Activated CD4-positive, alpha-beta memory T cell treated with anti-CD3 and anti-CD28 coated beads for 36 hours (primary cell): ENCODE measurements around the gene MYBPC3. TPM values are rescaled to one million over a fixed set of nuclear protein-coding genes. Genes with fewer than 3 reads are reported as not detected.

Experiments used
- CTCF ChIA-PET: fragments of 350-600 bp; sonication (Branson Sonifier 250); formaldehyde crosslinking; loops from one replicate; lab custom pipeline; 2021; ENCODE audit warnings: antibody characterized with exemption, inconsistent platforms; lab: Charles Lee
- POLR2A ChIA-PET: fragments of 350-600 bp; sonication (Branson Sonifier 250); formaldehyde crosslinking; loops from one replicate; lab custom pipeline; 2021; ENCODE audit warnings: antibody characterized with exemption; lab: Charles Lee
- DNase-seq: peaks from one replicate; pipeline ENCODE4 v3.0.0-alpha.2; 2020
- H3K27ac Mint-ChIP-seq: one replicate; pipeline ENCODE4 v1.8.0; 2021; ENCODE audit warnings: mixed read lengths
- H3K27me3 Mint-ChIP-seq: one replicate; pipeline ENCODE4 v1.8.0; 2021; ENCODE audit warnings: mixed read lengths
- H3K36me3 Mint-ChIP-seq: one replicate; pipeline ENCODE4 v1.8.0; 2021; ENCODE audit warnings: mixed read lengths
- H3K4me1 Mint-ChIP-seq: one replicate; pipeline ENCODE4 v1.8.0; 2021; ENCODE audit warnings: low read depth, mixed read lengths
- H3K4me3 Mint-ChIP-seq: one replicate; pipeline ENCODE4 v1.8.0; 2021; ENCODE audit warnings: mild to moderate bottlenecking, mixed read lengths
- H3K9me3 Mint-ChIP-seq: one replicate; pipeline ENCODE4 v1.8.0; 2021; ENCODE audit warnings: mixed read lengths
- intact Hi-C: fragments of 100-400 bp; cut with micrococcal nuclease; formaldehyde crosslinking; loops from one replicate; pipeline ENCODE4 v1.15.1; 2023
- total RNA-seq, 2 experiments: library from RNA; stranded (reverse); gene quantifications; one replicate each; pipeline ENCODE4 v1.2.3, GENCODE V29; 2021

MYBPC3 gene
- total RNA-seq, 2 experiments from 2014 or later = not detected

GRCh38 chr11:47355283-47356128, 3.0 kb upstream of the MYBPC3 start:
- CTCF ChIA-PET = no interaction called here

DNA sequence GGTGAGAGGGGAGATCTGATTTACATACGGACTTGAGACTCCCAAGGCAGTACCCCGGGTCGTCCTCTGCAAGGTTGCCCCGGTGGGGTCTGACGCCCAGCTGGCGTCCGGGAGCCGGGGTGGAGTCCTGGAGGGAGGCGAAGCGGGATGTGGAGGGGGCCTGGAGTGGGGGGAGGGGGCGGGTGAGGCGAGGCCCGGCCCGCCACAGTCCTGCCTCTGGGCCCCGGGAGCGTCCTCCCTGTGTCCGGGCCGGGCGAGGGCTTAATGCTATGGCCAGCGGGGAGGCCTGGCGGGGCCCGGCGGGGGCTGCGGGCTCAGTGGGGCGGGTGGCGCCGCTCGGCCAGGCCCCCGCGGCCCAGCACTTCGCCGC, 2.4 kb upstream of the MYBPC3 start:
- Mint-ChIP-seq H3K4me1 (peaks cover 6% of the 10 kb centered on the region), H3K9me3 (no peaks in the 10 kb centered on the region), H3K27ac (no peak overlapping the region), H3K36me3 (no peaks in the 10 kb centered on the region), H3K27me3 (no peaks in the 10 kb centered on the region), H3K4me3 (no peak overlapping the region)
- intact Hi-C loops = loop anchor here (5.0 kb wide), 1 partner anchor 178 kb away; the partner anchor contains the start of gene ARFGAP2
- no peak for DNase-seq
- POLR2A ChIA-PET = no interaction called here
- CTCF ChIA-PET = no interaction called here

More at GRCh38 chr11:47355283-47356128, 3.0 kb upstream of the MYBPC3 start:
- Mint-ChIP-seq H3K9me3 (no peaks in the 10 kb centered on the region), H3K4me3 (no peak overlapping the region), H3K27me3 (no peaks in the 10 kb centered on the region), H3K27ac (no peak overlapping the region), H3K4me1 (peaks cover 6% of the 10 kb centered on the region), H3K36me3 (no peaks in the 10 kb centered on the region)
- POLR2A ChIA-PET = no interaction called here
- peak; percentile 70 for DNase-seq
- intact Hi-C loops = loop anchor here (5.0 kb wide), 1 partner anchor 178 kb away; the partner anchor contains the start of gene ARFGAP2

GRCh38 chr11:47353978-47354774, 1.7 kb upstream of the MYBPC3 start:
- intact Hi-C loops = no loop called here
- DNase-seq = no peak
- CTCF ChIA-PET = no interaction called here
- Mint-ChIP-seq H3K27ac (no peak overlapping the region), H3K9me3 (no peaks in the 10 kb centered on the region), H3K4me1 (peaks cover under 1% of the 10 kb centered on the region), H3K36me3 (no peaks in the 10 kb centered on the region), H3K4me3 (no peak overlapping the region), H3K27me3 (no peaks in the 10 kb centered on the region)
- POLR2A ChIA-PET = no interaction called here

- H3K27ac Mint-ChIP-seq = no peak overlapping the region
- H3K9me3 Mint-ChIP-seq = no peaks in the 10 kb centered on the region
- no peaks in the 10 kb centered on the region for H3K27me3 Mint-ChIP-seq
- no peaks in the 10 kb centered on the region for H3K36me3 Mint-ChIP-seq
- ChIA-PET CTCF (no interaction called here), POLR2A (no interaction called here)
- no peak overlapping the region for H3K4me3 Mint-ChIP-seq
- intact Hi-C loops = no loop called here
- H3K4me1 Mint-ChIP-seq = no peaks in the 10 kb centered on the region
- DNase-seq = no peak
Measured at GRCh38 chr11:47351156-47352126, 1.1 kb downstream of the MYBPC3 start.

- Mint-ChIP-seq H3K9me3 (no peaks in the 10 kb centered on the region), H3K4me1 (no peaks in the 10 kb centered on the region), H3K27ac (no peak overlapping the region), H3K36me3 (no peaks in the 10 kb centered on the region), H3K27me3 (no peaks in the 10 kb centered on the region), H3K4me3 (no peak overlapping the region)
- intact Hi-C loops = no loop called here
- CTCF ChIA-PET = interaction anchor here (0.8 to 1.3 kb wide), 2 partner anchors 24 to 62 kb away, joined by 3 read pairs; no protein-coding TSS in a partner anchor
- POLR2A ChIA-PET = no interaction called here
- no peak for DNase-seq
Measured at GRCh38 chr11:47350315-47350714, 2.2 kb downstream of the MYBPC3 start.

- DNase-seq = no peak
- intact Hi-C loops = no loop called here
- ChIA-PET POLR2A (no interaction called here), CTCF (interaction anchor here (0.7 to 1.3 kb wide), 3 partner anchors 24 to 317 kb away, joined by 3 read pairs; no protein-coding TSS in a partner anchor)
- no peaks in the 10 kb centered on the region for H3K27me3 Mint-ChIP-seq
- H3K4me1 Mint-ChIP-seq = no peaks in the 10 kb centered on the region
- no peak overlapping the region for H3K27ac Mint-ChIP-seq
- no peaks in the 10 kb centered on the region for H3K9me3 Mint-ChIP-seq
- no peaks in the 10 kb centered on the region for H3K36me3 Mint-ChIP-seq
- H3K4me3 Mint-ChIP-seq = no peak overlapping the region
Measured at GRCh38 chr11:47349521-47350095, 2.9 kb downstream of the MYBPC3 start.

DNA sequence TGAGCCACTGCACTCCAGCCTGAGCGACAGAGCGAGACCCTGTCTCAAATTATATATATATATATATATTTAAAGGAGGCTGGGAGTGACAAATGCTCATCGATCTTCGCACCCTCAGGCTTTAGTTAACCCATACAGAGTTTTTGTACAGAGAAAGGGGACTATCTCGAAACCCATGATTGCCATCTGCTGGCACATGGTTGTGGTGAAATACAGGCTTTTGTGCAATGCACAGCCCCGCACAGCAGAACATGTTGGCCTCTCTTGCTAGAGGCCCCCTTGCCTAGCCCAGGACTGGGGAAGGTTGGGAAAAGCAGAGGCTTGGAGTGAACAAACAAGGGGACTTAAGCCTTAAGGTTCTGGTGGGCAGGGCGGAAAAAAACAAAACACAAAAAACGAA, 3.6 kb downstream of the MYBPC3 start:
- no peaks in the 10 kb centered on the region for H3K36me3 Mint-ChIP-seq
- H3K4me1 Mint-ChIP-seq = no peaks in the 10 kb centered on the region
- H3K9me3 Mint-ChIP-seq = no peaks in the 10 kb centered on the region
- ChIA-PET POLR2A (no interaction called here), CTCF (interaction anchor here (0.7 to 1.3 kb wide), 3 partner anchors 63 to 84 kb away, joined by 3 to 4 read pairs (median 3); no protein-coding TSS in a partner anchor)
- H3K27me3 Mint-ChIP-seq = no peaks in the 10 kb centered on the region
- DNase-seq = peak; percentile 36
- no peak overlapping the region for H3K27ac Mint-ChIP-seq
- intact Hi-C loops = no loop called here
- no peak overlapping the region for H3K4me3 Mint-ChIP-seq

GRCh38 chr11:47348131-47348802, 4.2 kb downstream of the MYBPC3 start:
- Mint-ChIP-seq H3K4me3 (no peak overlapping the region), H3K27ac (no peak overlapping the region), H3K27me3 (no peaks in the 10 kb centered on the region), H3K36me3 (no peaks in the 10 kb centered on the region), H3K9me3 (no peaks in the 10 kb centered on the region), H3K4me1 (no peaks in the 10 kb centered on the region)
- intact Hi-C loops = no loop called here
- ChIA-PET CTCF (interaction anchor here (0.7 to 1.1 kb wide), 2 partner anchors 78 to 83 kb away, joined by 3 to 4 read pairs; no protein-coding TSS in a partner anchor), POLR2A (no interaction called here)
- DNase-seq = no peak

DNA sequence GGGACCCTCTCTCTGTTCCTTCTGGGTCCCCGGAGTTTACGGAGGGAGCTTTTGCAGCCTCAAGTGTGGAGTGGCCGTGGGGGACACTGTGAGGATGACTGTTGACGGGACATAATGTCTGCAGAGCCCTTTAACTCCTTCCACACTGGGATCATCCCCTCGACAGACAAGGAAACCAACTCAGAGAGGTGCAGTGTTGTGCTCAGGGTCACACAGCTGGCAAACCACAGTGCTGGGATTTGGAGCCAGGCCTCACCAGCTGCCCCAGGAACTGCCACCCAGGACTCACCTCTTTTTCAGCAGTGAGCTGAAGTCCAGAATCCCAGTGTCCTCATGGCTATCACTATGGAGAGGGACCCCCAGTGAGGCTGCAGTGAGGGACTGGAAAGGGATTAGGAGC, 5.4 kb downstream of the MYBPC3 start:
- CTCF ChIA-PET = interaction anchor here (1.6 kb wide), 1 partner anchor 27 kb away, joined by 3 read pairs; no protein-coding TSS in a partner anchor
- intact Hi-C loops = no loop called here

GRCh38 chr11:47345890-47346563, 6.5 kb downstream of the MYBPC3 start:
- DNase-seq = no peak
- POLR2A ChIA-PET = no interaction called here
- Mint-ChIP-seq H3K4me1 (no peaks in the 10 kb centered on the region), H3K9me3 (no peaks in the 10 kb centered on the region), H3K36me3 (no peaks in the 10 kb centered on the region), H3K27me3 (no peaks in the 10 kb centered on the region), H3K27ac (no peak overlapping the region), H3K4me3 (no peak overlapping the region)
- CTCF ChIA-PET = interaction anchor here (1.6 kb wide), 1 partner anchor 28 kb away, joined by 3 read pairs; no protein-coding TSS in a partner anchor
- intact Hi-C loops = no loop called here

More for the DNA sequence above, 5.4 kb downstream of the MYBPC3 start:
- no peak for DNase-seq
- H3K27ac Mint-ChIP-seq = no peak overlapping the region
- H3K36me3 Mint-ChIP-seq = no peaks in the 10 kb centered on the region
- POLR2A ChIA-PET = no interaction called here
- no peak overlapping the region for H3K4me3 Mint-ChIP-seq
- H3K9me3 Mint-ChIP-seq = no peaks in the 10 kb centered on the region
- H3K27me3 Mint-ChIP-seq = no peaks in the 10 kb centered on the region
- no peaks in the 10 kb centered on the region for H3K4me1 Mint-ChIP-seq
